Activated CD4-positive, alpha-beta T cell treated with anti-CD3 and anti-CD28 coated beads, Interleukin-2, amount 10 ng/mL, durations not matched to agents 24 days and 14 days (primary cell): ENCODE results near the gene BBC3. TPM values are rescaled to one million over a fixed set of nuclear protein-coding genes. Genes with fewer than 3 reads are reported as not detected.
A peak's percentile ranks its signal among the peaks of the same experiment; 100 is the strongest.

Experiments
- DNase-seq: peaks from one replicate; pipeline ENCODE4 v3.0.0; 2022
- H3K27ac Mint-ChIP-seq: one replicate; pipeline ENCODE4 v1.8.0; 2022; ENCODE audit warnings: mild to moderate bottlenecking, mixed read lengths
- H3K27me3 Mint-ChIP-seq: one replicate; pipeline ENCODE4 v1.8.0; 2022; ENCODE audit warnings: mixed read lengths
- H3K36me3 Mint-ChIP-seq: one replicate; pipeline ENCODE4 v1.8.0; 2022; ENCODE audit warnings: low read depth, mild to moderate bottlenecking, mixed read lengths
- H3K4me1 Mint-ChIP-seq: one replicate; pipeline ENCODE4 v1.8.0; 2021; ENCODE audit warnings: mixed read lengths
- H3K4me3 Mint-ChIP-seq: one replicate; pipeline ENCODE4 v1.8.0; 2022; ENCODE audit warnings: mild to moderate bottlenecking, moderate library complexity, mixed read lengths
- H3K9me3 Mint-ChIP-seq: one replicate; pipeline ENCODE4 v1.8.0; 2021; ENCODE audit warnings: mixed read lengths
- intact Hi-C: fragments of 100-400 bp; cut with micrococcal nuclease; formaldehyde crosslinking; loops from one replicate; pipeline ENCODE4 v1.15.1; 2023
- total RNA-seq: library from RNA; stranded (reverse); gene quantifications from 2 replicates; pipeline ENCODE4 v1.2.3, GENCODE V29; 2022

BBC3 gene
- total RNA-seq, 1 donor from 2014 or later, result 17.4 TPM

GRCh38 chr19:47232422-47233211 is 1.6 kb upstream of the BBC3 start:
- Mint-ChIP-seq H3K27ac (peak overlapping the region; percentile 87), H3K9me3 (no peaks in the 10 kb centered on the region), H3K4me1 (peaks cover 17% of the 10 kb centered on the region), H3K36me3 (no peaks in the 10 kb centered on the region), H3K4me3 (peak overlapping the region; percentile 84), H3K27me3 (peaks cover 2% of the 10 kb centered on the region)
- peak; percentile 79 for DNase-seq
- intact Hi-C loops, result no loop called here

- Mint-ChIP-seq H3K36me3 (peaks cover 4% of the 10 kb centered on the region), H3K27ac (peak overlapping the region; percentile 87), H3K4me3 (peak overlapping the region; percentile 84), H3K9me3 (no peaks in the 10 kb centered on the region), H3K27me3 (peaks cover 2% of the 10 kb centered on the region), H3K4me1 (peaks cover 23% of the 10 kb centered on the region)
- peak; percentile 98 for DNase-seq
- intact Hi-C loops, result loop anchor here (1.0 to 2.0 kb wide), 5 partner anchors 10 to 82 kb away; partner anchors contain the start of gene INAFM1
Measured at GRCh38 chr19:47231215-47232054, 436 bp upstream of the BBC3 start.

GRCh38 chr19:47230054-47230920 is 712 bp downstream of the BBC3 start:
- Mint-ChIP-seq H3K36me3 (peaks cover 9% of the 10 kb centered on the region), H3K27ac (no peak overlapping the region), H3K4me1 (peaks cover 28% of the 10 kb centered on the region), H3K9me3 (no peaks in the 10 kb centered on the region), H3K27me3 (no peaks in the 10 kb centered on the region), H3K4me3 (peak overlapping the region; percentile 30)
- intact Hi-C loops, result loop anchor here (2.0 kb wide), 2 partner anchors 19 to 45 kb away; partner anchors contain the start of gene INAFM1
- peak; percentile 95 for DNase-seq

- Mint-ChIP-seq H3K36me3 (peaks cover 10% of the 10 kb centered on the region), H3K27me3 (no peaks in the 10 kb centered on the region), H3K27ac (no peak overlapping the region), H3K9me3 (no peaks in the 10 kb centered on the region), H3K4me1 (peaks cover 28% of the 10 kb centered on the region), H3K4me3 (no peak overlapping the region)
- peak; percentile 78 for DNase-seq
- intact Hi-C loops, result loop anchor here (2.0 to 5.0 kb wide), 3 partner anchors 19 to 97 kb away; partner anchors contain the start of genes INAFM1 and SAE1
Measured at GRCh38 chr19:47229676-47230053, 1.3 kb downstream of the BBC3 start.

- H3K27me3 Mint-ChIP-seq, result no peaks in the 10 kb centered on the region
Measured at GRCh38 chr19:47228937-47229675, 1.9 kb downstream of the BBC3 start.

GRCh38 chr19:47228168-47228936 is 2.6 kb downstream of the BBC3 start:
- intact Hi-C loops, result loop anchor here (5.0 kb wide), 1 partner anchor 96 kb away; the partner anchor contains the start of gene SAE1
- DNase-seq, result peak; percentile 88
- H3K9me3 Mint-ChIP-seq, result no peaks in the 10 kb centered on the region
- peaks cover 12% of the 10 kb centered on the region for H3K36me3 Mint-ChIP-seq
- H3K27ac Mint-ChIP-seq, result no peak overlapping the region
- H3K27me3 Mint-ChIP-seq, result no peaks in the 10 kb centered on the region
- H3K4me3 Mint-ChIP-seq, result peak overlapping the region; percentile 88
- H3K4me1 Mint-ChIP-seq, result peaks cover 28% of the 10 kb centered on the region

More at GRCh38 chr19:47228937-47229675, 1.9 kb downstream of the BBC3 start:
- peak; percentile 83 for DNase-seq
- H3K4me1 Mint-ChIP-seq, result peaks cover 28% of the 10 kb centered on the region
- H3K9me3 Mint-ChIP-seq, result no peaks in the 10 kb centered on the region
- H3K36me3 Mint-ChIP-seq, result peaks cover 10% of the 10 kb centered on the region
- intact Hi-C loops, result loop anchor here (5.0 kb wide), 1 partner anchor 97 kb away; the partner anchor contains the start of gene SAE1
- no peak overlapping the region for H3K27ac Mint-ChIP-seq
- no peak overlapping the region for H3K4me3 Mint-ChIP-seq

GRCh38 chr19:47227352-47228167 is 3.4 kb downstream of the BBC3 start:
- intact Hi-C loops, result loop anchor here (1.0 to 5.0 kb wide), 4 partner anchors 29 to 95 kb away; partner anchors contain the start of genes CCDC9 and SAE1
- peak overlapping the region; percentile 88 for H3K4me3 Mint-ChIP-seq

GRCh38 chr19:47226426-47227351 is 4.3 kb downstream of the BBC3 start:
- Mint-ChIP-seq H3K9me3 (no peaks in the 10 kb centered on the region), H3K27me3 (no peaks in the 10 kb centered on the region), H3K36me3 (peaks cover 21% of the 10 kb centered on the region), H3K27ac (peak overlapping the region; percentile 92), H3K4me1 (peaks cover 18% of the 10 kb centered on the region), H3K4me3 (peak overlapping the region; percentile 88)
- intact Hi-C loops, result loop anchor here (1.0 to 5.0 kb wide), 5 partner anchors 30 to 94 kb away; partner anchors contain the start of genes CCDC9 and SAE1
- DNase-seq, result peak; percentile 93

More at GRCh38 chr19:47227352-47228167, 3.4 kb downstream of the BBC3 start:
- peak; percentile 90 for DNase-seq
- H3K36me3 Mint-ChIP-seq, result peaks cover 14% of the 10 kb centered on the region
- peaks cover 25% of the 10 kb centered on the region for H3K4me1 Mint-ChIP-seq
- no peaks in the 10 kb centered on the region for H3K9me3 Mint-ChIP-seq
- H3K27ac Mint-ChIP-seq, result peak overlapping the region; percentile 92
- no peaks in the 10 kb centered on the region for H3K27me3 Mint-ChIP-seq

- H3K27me3 Mint-ChIP-seq, result no peaks in the 10 kb centered on the region
- peak overlapping the region; percentile 92 for H3K27ac Mint-ChIP-seq
- DNase-seq, result peak; percentile 96
- no peaks in the 10 kb centered on the region for H3K9me3 Mint-ChIP-seq
- peaks cover 13% of the 10 kb centered on the region for H3K4me1 Mint-ChIP-seq
- H3K4me3 Mint-ChIP-seq, result peak overlapping the region; percentile 88
- peaks cover 24% of the 10 kb centered on the region for H3K36me3 Mint-ChIP-seq
- intact Hi-C loops, result loop anchor here (1.0 to 5.0 kb wide), 4 partner anchors 31 to 94 kb away; partner anchors contain the start of genes CCDC9 and SAE1
Measured at GRCh38 chr19:47225746-47226425, 5.1 kb downstream of the BBC3 start.

- intact Hi-C loops, result no loop called here
- Mint-ChIP-seq H3K27me3 (no peaks in the 10 kb centered on the region), H3K4me3 (no peak overlapping the region), H3K9me3 (no peaks in the 10 kb centered on the region), H3K4me1 (peaks cover 7% of the 10 kb centered on the region), H3K27ac (no peak overlapping the region), H3K36me3 (peaks cover 27% of the 10 kb centered on the region)
- DNase-seq, result no peak
Measured at GRCh38 chr19:47221890-47222289, 9.1 kb downstream of the BBC3 start.
